ENCODE results near the gene ARHGEF5. TPM values are rescaled to one million over a fixed set of nuclear protein-coding genes. Genes with fewer than 3 reads are reported as not detected.
A peak's percentile ranks its signal among the peaks of the same experiment; 100 is the strongest.

ARHGEF5 gene
- total and polyA plus RNA-seq, 4 donors, result 1.1 to 3.5 (median 2.7) TPM

GRCh38 chr7:144378651-144379050 lies 23.4 kb downstream of the ARHGEF5 start:
- Histone ChIP-seq H3K27me3 (ENCODE audit: control insufficient read depth, insufficient read depth, low read length) (no peaks in the 10 kb centered on the region), H3K4me1 (ENCODE audit: control insufficient read depth, insufficient read depth, low read length) (no peaks in the 10 kb centered on the region), H3K27ac (ENCODE audit: low read depth, low read length) (no peak overlapping the region), H3K36me3 (ENCODE audit: control insufficient read depth, insufficient read depth, low read length) (no peaks in the 10 kb centered on the region), H3K4me3 (ENCODE audit: low read depth, low read length) (no peak overlapping the region), H3K9me3 (ENCODE audit: control insufficient read depth, insufficient read depth, low read length) (no peaks in the 10 kb centered on the region)
- WGBS (ENCODE audit: insufficient coverage), result 90% methylated on average over 9 of the region's 9 CpGs
- DNase-seq (ENCODE audit: low read depth in 4 of 6, low spot score in 6 of 6), result no peak

GRCh38 chr7:144379776-144380384 lies 24.7 kb downstream of the ARHGEF5 start:
- H3K27me3 ChIP-seq (ENCODE audit: control insufficient read depth, insufficient read depth, low read length), result no peaks in the 10 kb centered on the region
- H3K4me3 ChIP-seq (ENCODE audit: low read depth, low read length), result no peak overlapping the region
- H3K36me3 ChIP-seq (ENCODE audit: control insufficient read depth, insufficient read depth, low read length), result no peaks in the 10 kb centered on the region
- no peak for DNase-seq (ENCODE audit: low read depth in 4 of 6, low spot score in 6 of 6)
- H3K4me1 ChIP-seq (ENCODE audit: control insufficient read depth, insufficient read depth, low read length), result no peaks in the 10 kb centered on the region
- H3K27ac ChIP-seq (ENCODE audit: low read depth, low read length), result no peak overlapping the region
- no peaks in the 10 kb centered on the region for H3K9me3 ChIP-seq (ENCODE audit: control insufficient read depth, insufficient read depth, low read length)
- WGBS (ENCODE audit: insufficient coverage), result 97% methylated on average over 7 of the region's 11 CpGs

- H3K9me3 ChIP-seq (ENCODE audit: control insufficient read depth, insufficient read depth, low read length), result no peaks in the 10 kb centered on the region
- 83% methylated on average over 1 of the region's 4 CpGs for WGBS (ENCODE audit: insufficient coverage)
- H3K4me1 ChIP-seq (ENCODE audit: control insufficient read depth, insufficient read depth, low read length), result no peaks in the 10 kb centered on the region
- H3K27ac ChIP-seq (ENCODE audit: low read depth, low read length), result no peak overlapping the region
- DNase-seq (ENCODE audit: low read depth in 4 of 6, low spot score in 6 of 6), result no peak
- H3K27me3 ChIP-seq (ENCODE audit: control insufficient read depth, insufficient read depth, low read length), result no peaks in the 10 kb centered on the region
- H3K4me3 ChIP-seq (ENCODE audit: low read depth, low read length), result no peak overlapping the region
- no peaks in the 10 kb centered on the region for H3K36me3 ChIP-seq (ENCODE audit: control insufficient read depth, insufficient read depth, low read length)
Measured at GRCh38 chr7:144384071-144384470, 28.9 kb downstream of the ARHGEF5 start.

GRCh38 chr7:144384555-144385245 lies 29.5 kb downstream of the ARHGEF5 start:
- WGBS (ENCODE audit: insufficient coverage), result 78% methylated on average over 10 of the region's 12 CpGs
- no peak overlapping the region for H3K27ac ChIP-seq (ENCODE audit: low read depth, low read length)
- DNase-seq (ENCODE audit: low read depth in 4 of 6, low spot score in 6 of 6), result no peak
- H3K36me3 ChIP-seq (ENCODE audit: control insufficient read depth, insufficient read depth, low read length), result no peaks in the 10 kb centered on the region
- H3K4me1 ChIP-seq (ENCODE audit: control insufficient read depth, insufficient read depth, low read length), result no peaks in the 10 kb centered on the region
- H3K4me3 ChIP-seq (ENCODE audit: low read depth, low read length), result no peak overlapping the region
- H3K9me3 ChIP-seq (ENCODE audit: control insufficient read depth, insufficient read depth, low read length), result no peaks in the 10 kb centered on the region
- H3K27me3 ChIP-seq (ENCODE audit: control insufficient read depth, insufficient read depth, low read length), result no peaks in the 10 kb centered on the region

- Histone ChIP-seq H3K4me3 (ENCODE audit: low read depth, low read length) (no peak overlapping the region), H3K4me1 (ENCODE audit: control insufficient read depth, insufficient read depth, low read length) (peaks cover 4% of the 10 kb centered on the region), H3K27ac (ENCODE audit: low read depth, low read length) (no peak overlapping the region), H3K27me3 (ENCODE audit: control insufficient read depth, insufficient read depth, low read length) (no peaks in the 10 kb centered on the region), H3K36me3 (ENCODE audit: control insufficient read depth, insufficient read depth, low read length) (no peaks in the 10 kb centered on the region), H3K9me3 (ENCODE audit: control insufficient read depth, insufficient read depth, low read length) (no peaks in the 10 kb centered on the region)
- no peak for DNase-seq (ENCODE audit: low read depth in 4 of 6, low spot score in 6 of 6)
Measured at GRCh38 chr7:144386741-144387140, 31.5 kb downstream of the ARHGEF5 start.

GRCh38 chr7:144388950-144389349 lies 33.7 kb downstream of the ARHGEF5 start:
- Histone ChIP-seq H3K27ac (ENCODE audit: low read depth, low read length) (no peak overlapping the region), H3K36me3 (ENCODE audit: control insufficient read depth, insufficient read depth, low read length) (no peaks in the 10 kb centered on the region), H3K27me3 (ENCODE audit: control insufficient read depth, insufficient read depth, low read length) (no peaks in the 10 kb centered on the region), H3K4me3 (ENCODE audit: low read depth, low read length) (no peak overlapping the region), H3K9me3 (ENCODE audit: control insufficient read depth, insufficient read depth, low read length) (no peaks in the 10 kb centered on the region), H3K4me1 (ENCODE audit: control insufficient read depth, insufficient read depth, low read length) (peaks cover 4% of the 10 kb centered on the region)
- WGBS (ENCODE audit: insufficient coverage), result 89% methylated on average over 3 of the region's 5 CpGs
- DNase-seq (ENCODE audit: low read depth in 4 of 6, low spot score in 6 of 6), result no peak

GRCh38 chr7:144390481-144390880 lies 35.3 kb downstream of the ARHGEF5 start:
- Histone ChIP-seq H3K9me3 (ENCODE audit: control insufficient read depth, insufficient read depth, low read length) (no peaks in the 10 kb centered on the region), H3K27me3 (ENCODE audit: control insufficient read depth, insufficient read depth, low read length) (no peaks in the 10 kb centered on the region), H3K4me1 (ENCODE audit: control insufficient read depth, insufficient read depth, low read length) (peaks cover 4% of the 10 kb centered on the region), H3K36me3 (ENCODE audit: control insufficient read depth, insufficient read depth, low read length) (no peaks in the 10 kb centered on the region), H3K27ac (ENCODE audit: low read depth, low read length) (no peak overlapping the region), H3K4me3 (ENCODE audit: low read depth, low read length) (no peak overlapping the region)
- 45% methylated on average over 2 of the region's 7 CpGs for WGBS (ENCODE audit: insufficient coverage)
- DNase-seq (ENCODE audit: low read depth in 4 of 6, low spot score in 6 of 6), result no peak

GRCh38 chr7:144391014-144391413 lies 35.8 kb downstream of the ARHGEF5 start:
- no peaks in the 10 kb centered on the region for H3K27me3 ChIP-seq (ENCODE audit: control insufficient read depth, insufficient read depth, low read length)
- no peaks in the 10 kb centered on the region for H3K36me3 ChIP-seq (ENCODE audit: control insufficient read depth, insufficient read depth, low read length)
- H3K27ac ChIP-seq (ENCODE audit: low read depth, low read length), result no peak overlapping the region
- peaks cover 4% of the 10 kb centered on the region for H3K4me1 ChIP-seq (ENCODE audit: control insufficient read depth, insufficient read depth, low read length)
- no CpG with 5 or more reads among the region's 4 CpGs for WGBS (ENCODE audit: insufficient coverage)
- no peak overlapping the region for H3K4me3 ChIP-seq (ENCODE audit: low read depth, low read length)
- no peaks in the 10 kb centered on the region for H3K9me3 ChIP-seq (ENCODE audit: control insufficient read depth, insufficient read depth, low read length)
- DNase-seq (ENCODE audit: low read depth in 4 of 6, low spot score in 6 of 6), result no peak

GRCh38 chr7:144391823-144392255 lies 36.6 kb downstream of the ARHGEF5 start:
- Histone ChIP-seq H3K4me1 (ENCODE audit: control insufficient read depth, insufficient read depth, low read length) (peaks cover 4% of the 10 kb centered on the region), H3K27me3 (ENCODE audit: control insufficient read depth, insufficient read depth, low read length) (no peaks in the 10 kb centered on the region), H3K4me3 (ENCODE audit: low read depth, low read length) (peak overlapping the region; percentile 23), H3K27ac (ENCODE audit: low read depth, low read length) (no peak overlapping the region), H3K36me3 (ENCODE audit: control insufficient read depth, insufficient read depth, low read length) (no peaks in the 10 kb centered on the region), H3K9me3 (ENCODE audit: control insufficient read depth, insufficient read depth, low read length) (no peaks in the 10 kb centered on the region)
- DNase-seq (ENCODE audit: low read depth in 4 of 6, low spot score in 6 of 6), result peak; percentile 36 to 89 (median 44)
- 3% methylated on average over 5 of the region's 8 CpGs for WGBS (ENCODE audit: insufficient coverage)

GRCh38 chr7:144397086-144397485 lies 41.9 kb downstream of the ARHGEF5 start:
- Histone ChIP-seq H3K27ac (ENCODE audit: low read depth, low read length) (no peak overlapping the region), H3K27me3 (ENCODE audit: control insufficient read depth, insufficient read depth, low read length) (no peaks in the 10 kb centered on the region), H3K4me3 (ENCODE audit: low read depth, low read length) (no peak overlapping the region), H3K9me3 (ENCODE audit: control insufficient read depth, insufficient read depth, low read length) (no peaks in the 10 kb centered on the region), H3K4me1 (ENCODE audit: control insufficient read depth, insufficient read depth, low read length) (no peaks in the 10 kb centered on the region), H3K36me3 (ENCODE audit: control insufficient read depth, insufficient read depth, low read length) (no peaks in the 10 kb centered on the region)
- 80% methylated on average over 4 of the region's 4 CpGs for WGBS (ENCODE audit: insufficient coverage)
- DNase-seq (ENCODE audit: low read depth in 4 of 6, low spot score in 6 of 6), result no peak

All from spinal cord (tissue), 10 donors.